ENCODE measurements around the gene AFTPH.
A peak's percentile ranks its signal among the peaks of the same experiment; 100 is the strongest.

Gene AFTPH, protein sequence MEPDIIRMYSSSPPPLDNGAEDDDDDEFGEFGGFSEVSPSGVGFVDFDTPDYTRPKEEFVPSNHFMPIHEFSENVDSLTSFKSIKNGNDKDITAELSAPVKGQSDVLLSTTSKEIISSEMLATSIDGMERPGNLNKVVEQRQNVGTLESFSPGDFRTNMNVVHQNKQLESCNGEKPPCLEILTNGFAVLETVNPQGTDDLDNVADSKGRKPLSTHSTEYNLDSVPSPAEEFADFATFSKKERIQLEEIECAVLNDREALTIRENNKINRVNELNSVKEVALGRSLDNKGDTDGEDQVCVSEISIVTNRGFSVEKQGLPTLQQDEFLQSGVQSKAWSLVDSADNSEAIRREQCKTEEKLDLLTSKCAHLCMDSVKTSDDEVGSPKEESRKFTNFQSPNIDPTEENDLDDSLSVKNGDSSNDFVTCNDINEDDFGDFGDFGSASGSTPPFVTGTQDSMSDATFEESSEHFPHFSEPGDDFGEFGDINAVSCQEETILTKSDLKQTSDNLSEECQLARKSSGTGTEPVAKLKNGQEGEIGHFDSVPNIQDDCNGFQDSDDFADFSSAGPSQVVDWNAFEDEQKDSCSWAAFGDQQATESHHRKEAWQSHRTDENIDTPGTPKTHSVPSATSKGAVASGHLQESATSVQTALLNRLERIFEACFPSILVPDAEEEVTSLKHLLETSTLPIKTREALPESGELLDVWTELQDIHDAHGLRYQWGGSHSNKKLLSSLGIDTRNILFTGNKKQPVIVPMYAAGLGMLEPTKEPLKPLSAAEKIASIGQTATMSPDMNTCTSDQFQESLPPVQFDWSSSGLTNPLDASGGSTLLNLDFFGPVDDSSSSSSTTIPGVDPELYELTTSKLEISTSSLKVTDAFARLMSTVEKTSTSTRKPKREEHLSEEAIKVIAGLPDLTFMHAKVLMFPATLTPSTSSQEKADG

DNA sequence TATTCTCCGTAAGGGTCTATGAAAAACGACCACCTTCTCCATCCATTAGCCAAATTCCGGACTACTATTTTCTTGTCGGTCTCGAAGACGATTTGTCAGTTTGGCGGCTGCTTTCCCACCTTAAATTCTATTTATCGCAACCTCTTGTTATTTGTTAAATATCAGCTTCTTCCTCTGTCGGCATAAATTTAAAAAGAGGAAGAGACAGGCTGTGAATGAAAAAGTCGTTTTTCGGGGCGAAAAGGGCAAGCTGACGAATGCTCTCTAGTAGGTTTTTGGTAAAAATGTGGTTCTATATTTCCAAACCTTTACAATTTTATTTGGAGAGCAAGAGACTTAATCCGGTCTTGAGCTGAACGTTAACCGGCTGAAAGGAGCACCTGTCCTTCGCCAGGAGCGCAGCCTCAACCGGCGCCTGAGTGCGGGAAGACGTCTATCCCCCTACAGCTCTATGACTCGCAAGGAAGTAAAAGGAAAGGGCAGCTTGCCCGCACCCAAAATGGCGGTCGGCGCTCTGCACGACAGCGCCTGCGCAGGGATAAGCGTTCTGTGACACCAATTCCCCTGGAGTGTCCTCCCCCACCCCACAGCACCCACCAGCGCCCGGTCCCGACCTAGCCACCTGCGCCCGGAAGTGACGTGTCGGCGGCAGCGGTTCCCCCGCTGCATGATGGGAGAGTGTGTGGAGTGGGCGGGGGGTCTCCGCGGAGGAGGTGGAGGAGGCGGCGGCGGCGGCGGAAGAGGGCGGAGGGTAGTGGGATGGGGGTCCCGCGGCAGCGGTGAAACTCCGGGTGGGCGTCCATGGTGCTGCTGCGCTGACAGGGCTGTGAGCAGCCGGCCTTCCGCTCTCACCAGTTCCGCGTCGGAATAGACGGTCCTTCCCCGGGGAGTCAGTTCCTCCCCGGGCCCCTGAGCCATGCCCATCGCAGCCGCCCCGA is at the start of gene AFTPH:
Gene AFTPH, plus strand, starts transcription at position 663 of the 938 bp plus-strand sequence. CDS start 27,147 bp downstream, outside the sequence.
- peak; percentile 98 for DNase-seq (ENCODE audit: low spot score)

DNA sequence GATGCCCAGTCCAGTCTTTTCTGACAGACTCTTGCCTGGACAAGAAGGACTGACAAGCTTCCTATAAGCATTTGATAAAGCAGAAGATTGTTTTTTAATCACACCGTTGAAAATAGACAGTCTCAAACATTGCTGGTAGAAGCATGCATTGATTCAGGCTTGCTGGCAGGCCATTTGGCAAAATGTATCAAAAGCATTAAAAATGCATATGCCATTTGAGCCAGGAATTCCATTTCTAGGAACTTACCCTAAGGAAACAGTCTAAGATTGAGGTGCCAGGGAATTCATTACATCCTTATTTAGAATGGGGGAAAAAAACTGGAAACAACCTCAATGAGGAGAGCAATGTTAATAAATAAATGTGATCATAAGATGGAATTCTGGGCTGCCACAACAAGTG is 49.5 kb upstream of the AFTPH start:
- DNase-seq (ENCODE audit: low spot score) = no peak

DNA sequence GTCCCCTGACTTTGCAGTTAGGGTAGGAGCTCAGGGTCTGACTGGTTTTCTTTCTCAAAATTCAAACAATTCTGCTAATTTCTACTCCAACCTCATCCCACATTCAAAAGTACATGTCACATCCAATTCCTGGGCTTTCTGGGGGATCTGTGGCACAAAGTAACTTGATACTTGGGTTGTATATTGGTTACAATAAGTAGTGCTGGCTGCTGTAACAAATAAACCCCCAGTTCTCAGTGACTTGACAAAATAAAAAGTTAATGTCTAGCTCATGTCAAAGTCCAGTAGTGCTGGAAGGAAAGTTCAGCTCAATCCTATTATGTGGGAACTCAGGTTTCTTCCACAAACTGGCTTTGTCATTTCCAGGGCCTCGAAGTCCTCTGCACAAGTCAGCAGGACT is 47.1 kb upstream of the AFTPH start:
- DNase-seq (ENCODE audit: low spot score) = no peak

DNA sequence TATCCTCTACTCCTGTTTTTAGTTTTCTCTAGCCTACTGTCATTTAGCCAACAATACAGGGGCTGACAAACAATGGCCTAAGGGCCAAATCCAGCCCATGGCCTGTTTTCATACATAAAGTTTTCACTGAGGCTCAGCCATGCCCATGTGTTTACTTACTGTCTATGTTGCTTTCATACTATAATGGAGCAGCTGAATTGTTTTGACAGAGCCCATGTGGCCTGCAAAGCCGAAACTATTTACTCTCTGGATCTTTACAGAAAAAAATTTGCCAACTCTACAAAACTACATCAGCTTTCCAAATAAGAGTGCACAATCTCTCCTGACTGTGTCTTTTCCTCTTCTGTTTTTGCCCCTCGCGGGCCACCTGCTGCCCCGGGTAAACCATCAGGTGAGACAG is 46.1 kb upstream of the AFTPH start:
- DNase-seq (ENCODE audit: low spot score) = no peak

DNA sequence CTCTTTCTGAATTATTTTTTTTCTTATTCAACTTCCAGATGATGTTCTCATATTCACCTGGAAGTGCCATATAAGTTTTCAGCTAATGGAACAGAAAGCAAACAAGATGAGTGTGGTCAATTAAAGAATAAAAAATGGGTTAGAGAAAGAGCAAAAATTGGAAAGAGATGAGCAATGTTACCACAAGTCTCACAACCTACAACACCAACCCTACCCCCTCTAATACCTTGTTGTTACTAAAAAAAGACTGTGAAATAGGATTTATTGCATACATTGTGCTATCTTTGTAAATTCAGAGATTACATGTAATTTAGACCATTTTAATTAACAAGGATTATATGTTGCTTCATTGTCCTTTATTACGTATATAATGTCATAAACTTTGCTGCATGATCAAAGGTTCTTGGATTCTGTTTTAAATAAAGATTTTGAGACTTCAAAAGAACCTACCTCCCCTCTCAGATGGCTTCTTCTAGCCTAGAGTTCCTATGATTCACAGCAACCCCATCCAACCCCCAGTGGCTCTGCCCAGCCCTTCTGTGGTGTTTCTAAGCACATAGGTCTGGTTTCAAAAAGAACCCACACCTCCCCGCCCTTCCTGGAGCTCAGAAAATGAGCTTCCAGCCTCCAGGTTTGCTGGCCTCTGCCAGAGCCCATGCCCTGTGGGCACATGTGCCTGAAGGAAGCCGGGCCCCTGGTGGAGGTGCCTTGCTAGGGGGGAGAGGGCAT is 45.5 kb upstream of the AFTPH start:
- DNase-seq (ENCODE audit: low spot score) = no peak

DNA sequence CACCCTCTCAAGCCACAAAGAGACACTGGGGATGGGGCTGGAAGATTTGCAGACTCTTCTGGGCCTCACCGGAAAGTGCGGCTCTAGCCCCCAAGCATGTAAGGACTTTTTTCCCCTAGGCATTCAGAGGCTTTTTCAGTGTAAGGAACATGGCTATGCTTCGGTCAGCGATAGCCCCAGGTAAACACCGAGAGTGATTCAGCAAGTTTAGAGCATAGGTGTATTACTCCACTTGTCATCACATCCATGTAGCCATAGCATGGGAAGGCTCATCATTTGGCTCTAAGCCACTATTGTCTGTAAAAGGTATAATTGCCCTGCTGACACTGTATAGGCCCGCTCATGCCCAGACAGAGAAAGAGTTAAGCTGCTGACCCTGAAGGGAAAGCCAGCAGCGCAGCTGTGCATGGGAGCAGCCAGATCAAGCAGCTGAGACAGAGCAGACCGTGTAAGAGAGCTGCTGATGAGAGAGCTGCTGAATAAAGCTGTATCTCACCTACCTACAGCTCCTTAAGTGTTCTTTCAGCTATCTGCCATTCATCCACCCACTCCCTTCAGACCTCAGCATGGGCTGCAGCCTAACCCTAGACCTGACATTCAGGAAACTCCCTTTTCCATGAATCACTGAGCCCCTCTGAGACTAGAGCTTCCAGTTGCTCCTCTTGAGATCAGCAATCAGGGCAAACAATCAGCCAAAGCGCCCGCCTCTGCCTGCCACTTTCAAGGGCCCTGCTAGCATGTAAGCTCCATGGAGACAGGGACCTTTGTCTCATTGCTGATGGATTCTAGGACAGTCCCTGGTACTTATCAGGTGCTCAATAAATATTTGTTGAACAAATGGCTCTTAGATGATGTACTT is 44.6 kb upstream of the AFTPH start:
- no peak for DNase-seq (ENCODE audit: low spot score)

DNA sequence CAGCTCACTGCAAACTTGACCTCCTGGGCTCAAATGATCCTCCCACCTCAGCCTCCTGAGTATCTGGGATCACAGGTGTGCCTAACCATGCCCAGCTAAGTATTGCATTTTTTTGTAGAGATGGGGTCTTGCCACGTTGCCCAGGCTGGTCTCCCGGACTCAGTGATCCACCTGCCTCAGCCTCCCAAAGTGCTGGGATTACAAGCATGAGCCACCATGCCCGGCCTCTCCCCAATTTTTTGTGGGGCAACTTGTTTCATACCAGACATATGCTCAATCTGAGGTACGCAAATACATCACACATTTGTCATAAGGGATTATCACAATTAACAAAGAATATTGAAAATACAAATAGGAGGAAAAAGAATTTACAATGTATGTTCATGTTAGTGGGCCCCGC is 42.5 kb upstream of the AFTPH start:
- DNase-seq (ENCODE audit: low spot score) = no peak

DNA sequence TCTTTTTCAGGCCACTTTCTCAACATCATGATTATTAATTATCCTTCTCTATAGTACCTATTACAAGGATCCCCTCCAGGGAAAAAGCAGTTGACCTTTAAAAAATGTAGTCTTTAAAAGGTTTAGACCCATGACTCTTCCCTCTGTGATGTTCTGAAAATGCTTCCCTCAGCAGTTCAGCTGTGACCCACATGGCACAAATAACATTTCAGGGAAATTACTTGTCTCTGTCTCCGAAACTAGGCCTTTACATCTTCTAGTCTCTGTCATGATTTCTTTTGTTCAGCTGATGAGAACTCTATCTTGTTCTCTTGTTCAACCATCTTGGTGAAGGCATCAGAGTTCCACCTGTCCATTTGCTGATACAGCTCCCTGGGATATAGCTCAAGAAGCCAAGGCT is 41.9 kb upstream of the AFTPH start:
- DNase-seq (ENCODE audit: low spot score) = no peak

DNA sequence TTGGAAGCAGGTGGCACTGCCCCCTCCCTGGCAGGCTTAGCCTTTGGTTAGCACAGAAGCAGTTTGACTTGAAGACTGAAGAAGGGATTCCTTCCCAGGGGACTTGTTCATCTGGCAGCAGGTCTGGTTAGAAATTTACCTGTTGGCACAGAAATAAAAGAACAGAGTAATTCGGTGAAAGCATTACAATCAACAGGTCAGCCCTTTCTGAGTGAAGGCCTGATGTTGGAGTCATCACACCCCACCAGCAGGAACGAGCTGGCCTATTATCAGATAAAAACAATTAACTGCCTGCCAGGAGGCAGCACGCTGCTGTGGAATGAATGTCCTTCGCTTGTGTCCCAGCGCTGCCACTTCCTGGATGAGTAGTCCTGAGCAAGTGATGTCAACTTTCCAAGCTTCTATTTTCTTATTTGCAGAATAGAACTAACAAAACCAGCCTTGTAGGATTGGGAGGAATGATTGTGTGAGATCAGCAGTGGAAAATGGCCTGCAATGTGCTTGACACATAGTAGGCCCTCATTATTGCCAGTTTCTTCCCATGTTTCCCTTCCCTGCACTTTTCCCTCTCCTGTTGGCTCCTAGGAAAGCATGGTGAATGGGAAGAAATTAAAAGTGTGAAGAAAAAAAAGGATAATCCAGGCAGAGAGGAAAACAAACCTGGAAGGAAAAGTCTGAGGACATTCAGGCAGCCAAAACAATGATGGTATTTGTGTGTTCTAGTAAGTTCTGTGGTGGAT is 41.2 kb upstream of the AFTPH start:
- peak; percentile 14 for DNase-seq (ENCODE audit: low spot score)

DNA sequence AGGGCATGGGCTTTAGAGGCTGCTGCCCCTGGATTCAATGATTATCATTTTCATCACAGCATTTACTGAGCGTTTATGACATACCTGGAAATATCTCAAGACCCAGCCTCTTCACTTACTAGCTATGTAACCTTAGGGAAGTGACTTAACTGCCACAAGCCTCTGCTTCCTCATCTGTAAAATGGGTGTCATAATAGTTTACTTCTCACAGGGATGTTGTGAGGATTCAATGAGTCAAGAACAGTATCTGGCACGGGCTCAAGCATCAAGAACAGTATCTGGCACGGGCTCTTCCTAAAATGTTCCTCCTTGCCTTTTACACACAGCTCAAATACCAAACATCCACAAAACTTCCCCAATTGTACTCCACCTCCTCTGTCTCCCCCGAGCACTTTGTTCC is 38.8 kb upstream of the AFTPH start:
- DNase-seq (ENCODE audit: low spot score) = no peak

DNA sequence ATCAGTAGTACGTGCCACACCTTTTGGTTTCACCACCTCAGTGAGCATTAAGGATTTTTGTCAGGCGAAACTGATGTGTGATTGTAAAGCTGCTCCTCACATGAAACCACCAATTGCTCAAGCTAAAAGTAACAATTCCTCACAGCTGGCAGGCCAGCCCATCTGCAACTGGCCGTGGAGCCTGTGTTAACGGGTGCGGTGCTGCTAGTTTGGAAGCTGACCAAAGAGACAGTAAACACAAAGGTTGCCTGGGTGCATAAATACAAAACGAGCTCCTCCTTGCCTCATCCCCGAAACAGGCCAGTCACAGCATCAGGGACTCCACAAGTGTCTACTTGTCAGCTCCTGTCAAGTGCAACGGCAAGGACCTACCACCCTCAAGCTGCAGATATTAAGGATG is 38.2 kb upstream of the AFTPH start:
- no peak for DNase-seq (ENCODE audit: low spot score)

DNA sequence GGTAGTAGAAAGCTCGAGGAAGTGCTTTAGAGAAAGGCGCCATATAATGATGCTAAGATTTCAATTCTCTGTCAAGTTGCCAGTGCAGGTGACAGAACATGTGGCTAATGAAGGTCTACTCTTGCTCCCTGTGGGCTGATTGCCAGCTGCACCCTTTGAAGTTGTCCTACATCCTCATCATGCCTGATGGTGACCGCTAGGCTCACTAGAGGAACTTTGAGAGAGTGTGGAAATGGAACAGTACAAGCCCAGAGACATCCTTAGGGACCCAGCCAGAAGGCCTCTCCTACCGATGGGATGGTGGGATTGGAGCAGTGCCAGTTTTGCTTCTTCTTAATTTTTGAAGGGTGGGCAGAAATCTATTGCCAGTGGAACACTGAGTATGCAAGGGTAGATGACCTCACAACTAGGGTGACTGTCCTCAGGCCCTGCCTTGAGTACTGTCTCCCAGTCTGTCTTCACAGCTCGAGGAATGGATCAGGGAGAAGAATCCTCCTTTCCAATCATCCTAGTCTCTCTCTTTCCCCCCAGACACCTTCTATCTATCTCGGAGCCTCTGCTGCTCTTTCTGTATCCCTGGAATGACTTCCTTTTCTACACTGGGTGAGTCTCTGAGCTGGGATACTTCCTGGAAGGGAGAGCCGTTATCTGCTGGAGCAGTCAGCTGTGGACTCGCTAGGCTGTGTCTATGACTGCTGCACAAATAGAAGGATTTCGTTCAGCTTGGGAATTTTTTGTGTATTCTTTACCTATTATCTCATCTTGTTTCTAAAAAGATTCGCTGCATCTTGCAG is 36.7 kb upstream of the AFTPH start:
- DNase-seq (ENCODE audit: low spot score) = no peak

DNA sequence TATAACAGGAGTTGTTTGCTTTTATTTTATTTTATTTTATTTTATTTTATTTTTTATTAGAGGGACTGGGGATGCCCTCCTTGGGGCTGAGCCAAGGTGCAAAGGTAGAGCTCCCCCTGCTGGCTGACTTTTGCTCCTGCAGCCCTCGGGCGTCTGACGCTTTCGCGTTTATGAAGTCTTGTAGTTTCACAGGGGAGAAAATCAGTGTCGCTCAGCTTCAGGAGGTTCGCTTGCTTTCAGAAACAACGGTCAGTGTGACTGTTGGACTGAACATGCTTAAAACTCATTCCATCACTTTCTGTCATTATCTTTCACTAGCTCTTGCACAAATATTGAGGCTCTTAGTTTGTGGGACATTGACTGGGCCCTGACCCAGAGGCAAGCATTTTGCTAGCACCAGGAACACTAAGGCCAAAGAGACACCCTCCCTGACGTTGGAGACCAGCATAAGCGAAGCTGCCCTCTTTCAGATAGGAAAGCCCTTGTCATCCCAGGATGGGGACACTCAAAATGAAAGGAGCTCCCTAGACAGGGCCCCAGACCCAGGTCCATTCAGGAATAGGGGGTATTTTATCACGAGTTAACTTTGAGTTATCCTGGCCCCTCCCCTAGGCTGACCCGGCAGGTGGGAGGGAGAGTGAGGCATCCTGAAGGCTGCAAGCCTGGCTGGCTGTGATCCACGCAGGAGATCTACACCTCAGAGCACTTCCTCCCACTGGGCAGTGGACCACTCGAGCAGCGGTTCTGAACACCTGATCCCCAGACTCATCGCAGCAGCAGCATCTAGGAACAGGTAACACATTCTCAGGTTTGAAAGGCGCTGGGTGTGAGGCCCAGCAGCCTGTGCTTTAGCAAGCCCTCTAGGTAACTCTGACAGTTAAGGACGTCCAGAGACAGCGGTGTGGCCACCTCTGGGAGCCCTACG is 35.8 kb upstream of the AFTPH start:
- peak; percentile 54 for DNase-seq (ENCODE audit: low spot score)

DNA sequence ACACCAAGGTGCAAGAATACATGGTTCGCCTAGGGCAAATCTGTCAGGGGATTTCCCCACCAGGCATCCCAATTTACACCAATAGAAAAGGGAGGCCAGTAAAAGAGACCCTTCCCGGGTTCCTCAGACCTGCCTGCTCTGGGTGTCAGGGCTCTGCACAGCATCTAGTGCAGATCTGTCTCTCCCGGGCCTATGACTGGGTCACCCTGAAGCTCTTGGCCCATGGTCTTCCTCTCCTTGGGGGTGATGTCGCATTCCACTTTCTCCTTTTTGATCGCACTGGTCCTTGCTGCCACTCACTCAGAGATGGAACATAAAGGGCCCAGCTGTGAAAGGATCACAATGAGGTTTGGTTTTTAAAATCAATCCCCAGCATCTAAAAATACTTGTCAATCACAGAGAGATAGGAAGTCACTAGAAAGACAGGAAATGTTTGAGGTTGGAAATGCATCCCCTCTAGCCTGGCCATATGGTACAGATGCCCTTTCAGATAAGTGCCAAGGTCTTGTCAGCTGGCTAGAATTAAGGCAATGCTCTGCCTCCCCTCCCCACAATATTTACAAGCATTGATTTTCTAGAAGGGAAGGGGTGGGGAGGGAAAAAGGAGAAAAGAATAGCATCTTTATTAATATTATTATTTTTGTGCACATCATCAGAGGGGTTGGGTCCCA is 34.9 kb upstream of the AFTPH start:
- DNase-seq (ENCODE audit: low spot score) = no peak

DNA sequence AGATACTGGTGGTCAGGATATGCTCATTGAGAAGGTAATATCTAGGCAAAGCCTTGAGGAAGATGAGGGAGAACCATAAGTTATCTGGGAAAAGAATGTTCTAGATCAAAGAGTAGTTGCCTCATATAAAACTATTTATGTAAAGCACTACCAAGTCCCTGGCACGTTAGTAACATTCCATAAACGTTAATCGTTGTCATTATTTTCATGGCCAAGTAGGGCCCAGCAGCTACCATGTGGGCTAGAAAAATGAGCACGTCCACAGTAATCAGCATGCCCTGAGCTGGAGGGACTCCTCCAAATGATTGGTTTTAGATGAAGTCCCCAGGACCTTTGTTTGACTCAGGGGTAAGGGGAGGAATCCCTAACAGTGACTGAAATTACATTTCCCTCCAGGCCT is 32.7 kb upstream of the AFTPH start:
- no peak for DNase-seq (ENCODE audit: low spot score)

DNA sequence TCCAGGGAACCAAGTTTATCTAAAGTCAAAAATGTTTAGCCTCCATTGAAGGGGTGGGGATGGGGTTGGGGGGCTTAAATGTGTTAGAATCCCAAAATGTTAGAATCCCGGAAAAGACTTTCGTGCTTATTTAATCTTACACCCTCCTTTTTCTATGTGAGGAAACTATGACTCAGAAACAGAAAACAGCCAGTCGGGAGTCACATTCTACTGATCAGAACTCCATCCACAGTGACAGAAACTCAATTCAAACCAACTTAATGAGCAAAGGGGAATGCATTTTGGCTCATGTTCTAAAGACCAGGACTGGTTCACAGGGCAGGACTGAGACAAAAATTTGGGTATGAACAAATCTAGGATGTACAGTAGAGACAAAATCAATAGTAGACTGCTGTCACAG is 31.9 kb upstream of the AFTPH start:
- DNase-seq (ENCODE audit: low spot score) = no peak

DNA sequence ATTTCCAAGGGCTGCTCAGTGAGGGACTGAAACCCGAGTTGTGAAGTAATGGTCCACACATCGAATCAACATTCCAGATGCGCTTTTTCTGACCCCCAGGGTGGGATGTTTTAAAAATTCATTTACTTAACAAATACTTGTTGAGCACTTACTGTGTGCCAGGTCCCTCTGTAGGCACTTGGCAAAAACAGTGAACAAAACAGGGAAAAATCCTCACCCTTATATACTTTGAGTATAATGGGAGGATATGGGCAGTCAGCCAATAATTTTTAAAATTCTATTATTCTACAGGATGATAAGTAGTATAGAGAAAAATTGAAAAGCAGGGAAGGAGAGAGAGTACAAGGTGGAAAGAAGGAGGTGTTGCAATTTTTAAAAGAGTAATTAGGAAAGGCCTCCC is 31.3 kb upstream of the AFTPH start:
- DNase-seq (ENCODE audit: low spot score) = no peak

All from hepatic stellate cell (primary cell).